Activated CD4-positive, alpha-beta T cell treated with anti-CD3 and anti-CD28 coated beads for 4 hours (primary cell): Measurements from ENCODE around the gene ST7.
"Not testable (repeated sequence)": the region's sequence is repeated elsewhere in the genome, so short reads cannot be mapped to it uniquely, and the experiment has no call there.

Source experiments
- DNase-seq, 2 donors: peaks; one replicate each; pipeline ENCODE4 v3.0.0-alpha.2; 2020

Gene ST7

GRCh38 chr7:117101026-117101425 lies 147.7 kb downstream of the ST7 start:
- no peak for DNase-seq

- peak; percentile 30 to 40 for DNase-seq
Measured at GRCh38 chr7:117110480-117111315, 157.4 kb downstream of the ST7 start.

- no peak for DNase-seq
Measured at GRCh38 chr7:117111535-117111934, 158.2 kb downstream of the ST7 start.

GRCh38 chr7:117112640-117113039 lies 159.3 kb downstream of the ST7 start:
- DNase-seq, result no peak

- DNase-seq, result no peak
Measured at GRCh38 chr7:117113871-117114270, 160.6 kb downstream of the ST7 start.

GRCh38 chr7:117114272-117114671 lies 161.0 kb downstream of the ST7 start:
- DNase-seq, result no peak

GRCh38 chr7:117116211-117116610 lies 162.9 kb downstream of the ST7 start:
- DNase-seq, result no peak

- no peak for DNase-seq
Measured at GRCh38 chr7:117117172-117117571, 163.9 kb downstream of the ST7 start.

- no peak for DNase-seq
Measured at GRCh38 chr7:117118579-117119180, 165.4 kb downstream of the ST7 start.

- peak; percentile 76 to 84 for DNase-seq
Measured at GRCh38 chr7:117119192-117119924, 166.1 kb downstream of the ST7 start.

- DNase-seq, result not testable (repeated sequence)
Measured at GRCh38 chr7:117120321-117120720, 167.0 kb downstream of the ST7 start.

GRCh38 chr7:117122036-117122435 lies 168.7 kb downstream of the ST7 start:
- not testable (repeated sequence) for DNase-seq

GRCh38 chr7:117122536-117122935 lies 169.2 kb downstream of the ST7 start:
- DNase-seq, result no peak

- DNase-seq, result no peak
Measured at GRCh38 chr7:117123311-117123926, 170.1 kb downstream of the ST7 start.

GRCh38 chr7:117124591-117125220 lies 171.4 kb downstream of the ST7 start:
- peak; percentile 47 to 60 for DNase-seq

GRCh38 chr7:117126676-117127075 lies 173.4 kb downstream of the ST7 start:
- DNase-seq, result no peak

GRCh38 chr7:117127585-117128168 lies 174.4 kb downstream of the ST7 start:
- DNase-seq, result peak; percentile 34 to 57

- no peak for DNase-seq
Measured at GRCh38 chr7:117129521-117129955, 176.2 kb downstream of the ST7 start.

GRCh38 chr7:117130262-117130661 lies 177.0 kb downstream of the ST7 start:
- no peak for DNase-seq

- DNase-seq, result no peak
Measured at GRCh38 chr7:117132321-117133120, 179.2 kb downstream of the ST7 start.

- no peak for DNase-seq
Measured at GRCh38 chr7:117133125-117133524, 179.8 kb downstream of the ST7 start.
